LNCaP clone FGC (cell line): Measurements from ENCODE around the gene CLTC.
"Not testable (repeated sequence)": the region's sequence is repeated elsewhere in the genome, so short reads cannot be mapped to it uniquely, and the experiment has no call there.

ENCODE experiments used
- DNase-seq: peaks from one replicate; pipeline ENCODE4 v3.0.0-alpha.2; 2011; ENCODE audit warnings: low read depth
- H3K4me3 ChIP-seq: 2 replicates; pipeline ENCODE4 v1.5.1; 2011; ENCODE audit warnings: mild to moderate bottlenecking, low read depth, low read length, control low read depth
- TF ChIP-seq, protein P1 (sequence below): IDR thresholded peaks from 2 replicates; pipeline ENCODE4 v1.5.1; 2012; ENCODE audit warnings: mild to moderate bottlenecking; ENCODE audit not compliant: control insufficient read depth, insufficient read depth; ENCODE audit errors: extremely low read depth

Gene CLTC

GRCh38 chr17:59652119-59652518 is 32.4 kb downstream of the CLTC start:
- TF ChIP-seq, protein P1, sequence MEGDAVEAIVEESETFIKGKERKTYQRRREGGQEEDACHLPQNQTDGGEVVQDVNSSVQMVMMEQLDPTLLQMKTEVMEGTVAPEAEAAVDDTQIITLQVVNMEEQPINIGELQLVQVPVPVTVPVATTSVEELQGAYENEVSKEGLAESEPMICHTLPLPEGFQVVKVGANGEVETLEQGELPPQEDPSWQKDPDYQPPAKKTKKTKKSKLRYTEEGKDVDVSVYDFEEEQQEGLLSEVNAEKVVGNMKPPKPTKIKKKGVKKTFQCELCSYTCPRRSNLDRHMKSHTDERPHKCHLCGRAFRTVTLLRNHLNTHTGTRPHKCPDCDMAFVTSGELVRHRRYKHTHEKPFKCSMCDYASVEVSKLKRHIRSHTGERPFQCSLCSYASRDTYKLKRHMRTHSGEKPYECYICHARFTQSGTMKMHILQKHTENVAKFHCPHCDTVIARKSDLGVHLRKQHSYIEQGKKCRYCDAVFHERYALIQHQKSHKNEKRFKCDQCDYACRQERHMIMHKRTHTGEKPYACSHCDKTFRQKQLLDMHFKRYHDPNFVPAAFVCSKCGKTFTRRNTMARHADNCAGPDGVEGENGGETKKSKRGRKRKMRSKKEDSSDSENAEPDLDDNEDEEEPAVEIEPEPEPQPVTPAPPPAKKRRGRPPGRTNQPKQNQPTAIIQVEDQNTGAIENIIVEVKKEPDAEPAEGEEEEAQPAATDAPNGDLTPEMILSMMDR, result no peak
- no peak for DNase-seq
- H3K4me3 ChIP-seq, result no peak overlapping the region

DNA sequence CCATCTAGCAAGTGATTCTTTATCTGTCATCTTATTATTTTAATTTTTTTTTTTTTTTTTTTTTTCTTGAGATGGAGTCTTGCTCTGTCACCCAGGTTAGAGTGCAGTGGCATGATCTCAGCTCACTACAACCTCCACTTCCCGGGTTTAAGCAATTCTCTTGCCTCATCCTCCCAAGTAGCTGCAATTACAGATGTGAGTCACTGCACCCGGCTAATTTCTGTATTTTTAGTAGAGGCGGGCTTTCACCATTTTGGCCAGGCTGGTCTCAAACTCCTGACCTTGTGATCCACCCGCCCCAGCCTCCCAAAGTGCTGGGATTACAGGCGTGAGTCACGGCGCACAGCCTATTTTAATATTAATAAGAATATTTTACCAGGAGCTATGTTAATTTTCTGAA is 36.9 kb downstream of the CLTC start:
- not testable (repeated sequence) for H3K4me3 ChIP-seq, DNase-seq

DNA sequence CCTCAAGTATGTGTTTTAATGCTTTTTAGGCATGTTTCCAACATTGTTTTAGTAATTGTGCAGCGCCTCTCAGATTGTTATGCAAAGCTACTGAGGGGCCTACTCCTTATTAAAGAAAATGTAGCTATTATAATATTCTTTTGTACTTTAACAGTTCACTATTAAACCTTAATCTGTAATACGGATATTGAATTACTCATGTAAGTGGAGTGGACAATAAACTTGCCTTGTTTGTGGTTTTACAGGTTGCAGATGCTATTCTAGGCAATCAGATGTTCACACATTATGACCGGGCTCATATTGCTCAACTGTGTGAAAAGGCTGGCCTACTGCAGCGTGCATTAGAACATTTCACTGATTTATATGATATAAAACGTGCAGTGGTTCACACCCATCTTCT is 46.5 kb downstream of the CLTC start:
- TF ChIP-seq, protein P1, result no peak
- no peak overlapping the region for H3K4me3 ChIP-seq
- DNase-seq, result no peak

DNA sequence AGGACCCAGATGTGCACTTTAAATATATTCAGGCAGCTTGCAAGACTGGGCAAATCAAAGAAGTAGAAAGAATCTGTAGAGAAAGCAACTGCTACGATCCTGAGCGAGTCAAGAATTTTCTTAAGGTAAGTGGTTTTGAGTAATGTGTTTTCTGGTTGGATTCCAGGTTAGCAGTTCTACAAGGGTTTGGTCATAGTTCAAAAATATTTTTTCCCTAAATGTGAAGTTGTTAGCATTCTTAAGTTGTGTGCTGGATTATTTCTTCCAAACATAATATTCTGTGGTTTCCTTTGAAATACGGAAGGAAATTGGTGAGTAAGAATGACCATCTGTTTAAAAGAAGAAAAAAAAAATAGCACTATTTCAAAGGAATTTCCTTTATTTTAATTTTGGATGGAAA is 49.1 kb downstream of the CLTC start:
- no peak overlapping the region for H3K4me3 ChIP-seq
- no peak for DNase-seq
- TF ChIP-seq, protein P1, result no peak

- H3K4me3 ChIP-seq, result no peak overlapping the region
- no peak for DNase-seq
- TF ChIP-seq, protein P1, result no peak
Measured at GRCh38 chr17:59669411-59669810, 49.7 kb downstream of the CLTC start.

GRCh38 chr17:59669944-59670343 is 50.2 kb downstream of the CLTC start:
- no peak overlapping the region for H3K4me3 ChIP-seq
- no peak for DNase-seq
- TF ChIP-seq, protein P1, result no peak

DNA sequence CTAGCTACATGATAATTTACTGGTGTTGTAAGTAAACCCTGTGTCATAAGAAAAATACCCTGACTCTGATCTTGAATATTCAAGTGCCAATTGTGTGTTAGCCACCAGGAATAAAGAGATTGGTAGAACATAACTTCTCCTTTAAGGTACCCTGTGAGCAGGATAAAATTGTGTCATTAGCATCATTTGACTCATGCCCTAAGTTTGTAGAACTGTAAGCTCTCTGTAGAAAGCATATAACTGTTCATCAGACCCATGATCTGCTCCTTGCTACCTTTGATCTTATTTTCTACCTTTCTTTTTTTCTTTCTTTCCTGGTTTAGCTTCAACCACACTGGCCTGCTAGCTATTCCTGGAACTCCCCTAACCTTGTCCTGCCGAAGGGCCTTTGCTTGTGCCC is 51.7 kb downstream of the CLTC start:
- H3K4me3 ChIP-seq, result no peak overlapping the region
- TF ChIP-seq, protein P1, result no peak
- no peak for DNase-seq
